WTC11 (cell line): Measurements from ENCODE around the gene GALNT6. TPM values are rescaled to one million over a fixed set of nuclear protein-coding genes. Genes with fewer than 3 reads are reported as not detected.
A peak's percentile ranks its signal among the peaks of the same experiment; 100 is the strongest.

Experiments used
- ATAC-seq: fragments of 200-7000 bp; cut with Tn5 transposase; 2 replicates; pipeline ENCODE4 v1.10.0; 2021; ENCODE audit warnings: mild to moderate bottlenecking, moderate library complexity
- CTCF ChIA-PET: fragments of 300-600 bp; sonication (Branson Sonifier 250); formaldehyde crosslinking; loops from one replicate; lab custom pipeline; 2021; ENCODE audit warnings: antibody characterized with exemption; lab: Charles Lee
- POLR2A ChIA-PET: fragments of 350-600 bp; sonication (Branson Sonifier 250); formaldehyde crosslinking; loops from one replicate; lab custom pipeline; 2021; ENCODE audit warnings: antibody characterized with exemption; lab: Charles Lee
- DNase-seq: peaks from one replicate; pipeline ENCODE4 v3.0.0; 2021; ENCODE audit warnings: low spot score
- H3K27ac Mint-ChIP-seq: 2 replicates; pipeline ENCODE4 v1.8.0; 2021; ENCODE audit warnings: mixed read lengths
- H3K27me3 Mint-ChIP-seq: 2 replicates; pipeline ENCODE4 v1.8.0; 2021; ENCODE audit warnings: low read depth, mild to moderate bottlenecking, moderate library complexity, mixed read lengths
- H3K36me3 Mint-ChIP-seq: 2 replicates; pipeline ENCODE4 v1.8.0; 2021; ENCODE audit warnings: mixed read lengths
- H3K4me1 Mint-ChIP-seq: 2 replicates; pipeline ENCODE4 v1.8.0; 2022; ENCODE audit warnings: mixed read lengths
- H3K4me3 Mint-ChIP-seq: 2 replicates; pipeline ENCODE4 v1.8.0; 2021; ENCODE audit warnings: mild to moderate bottlenecking, moderate library complexity, mixed read lengths
- H3K9me3 Mint-ChIP-seq: 2 replicates; pipeline ENCODE4 v1.8.0; 2021; ENCODE audit warnings: mixed read lengths
- ATF2 ChIP-seq: sonication (generic); formaldehyde crosslinking; IDR thresholded peaks from 2 replicates; pipeline ENCODE4 v1.8.1; 2022; ENCODE audit warnings: low read depth, missing genetic modification reagents, borderline replicate concordance
- CREB1 ChIP-seq: sonication (generic); formaldehyde crosslinking; IDR thresholded peaks from 2 replicates; pipeline ENCODE4 v1.8.0; 2023; ENCODE audit warnings: mild to moderate bottlenecking, missing genetic modification reagents
- E2F1 ChIP-seq: sonication (generic); formaldehyde crosslinking; IDR thresholded peaks from 2 replicates; pipeline ENCODE4 v1.8.0; 2022; ENCODE audit warnings: mild to moderate bottlenecking, missing genetic modification reagents
- FOXJ3 ChIP-seq: sonication (generic); formaldehyde crosslinking; IDR thresholded peaks from 2 replicates; pipeline ENCODE4 v1.9.0; 2021; ENCODE audit warnings: missing genetic modification reagents, mild to moderate bottlenecking, borderline replicate concordance
- FOXP4 ChIP-seq: sonication (generic); formaldehyde crosslinking; IDR thresholded peaks from 2 replicates; pipeline ENCODE4 v1.8.0; 2022; ENCODE audit warnings: mild to moderate bottlenecking, missing genetic modification reagents
- GTF2I ChIP-seq: fragments of 250-450 bp; sonication (Bioruptor Pico); conservative IDR thresholded peaks from 2 replicates; pipeline ENCODE4 v1.4.0; 2021; ENCODE audit warnings: mild to moderate bottlenecking
- MLX ChIP-seq: sonication (generic); formaldehyde crosslinking; IDR thresholded peaks from 2 replicates; pipeline ENCODE4 v1.8.1; 2023; ENCODE audit warnings: mild to moderate bottlenecking, missing genetic modification reagents, moderate library complexity
- MXD4 ChIP-seq: fragments of 250-450 bp; sonication (Bioruptor Pico); IDR thresholded peaks from 2 replicates; pipeline ENCODE4 v1.8.0; 2021; ENCODE audit warnings: mild to moderate bottlenecking, moderate library complexity, borderline replicate concordance
- NFE2L1 ChIP-seq: sonication (generic); formaldehyde crosslinking; IDR thresholded peaks from 2 replicates; pipeline ENCODE4 v1.8.1; 2023; ENCODE audit warnings: missing genetic modification reagents
- PREB ChIP-seq: sonication (generic); formaldehyde crosslinking; IDR thresholded peaks from 2 replicates; pipeline ENCODE4 v1.8.1; 2022; ENCODE audit warnings: mild to moderate bottlenecking, missing genetic modification reagents, moderate library complexity, borderline replicate concordance
- SP1 ChIP-seq: sonication (generic); formaldehyde crosslinking; conservative IDR thresholded peaks from 2 replicates; pipeline ENCODE4 v1.8.1; 2022; ENCODE audit warnings: missing genetic modification reagents
- USF1 ChIP-seq: sonication (generic); formaldehyde crosslinking; IDR thresholded peaks from 2 replicates; pipeline ENCODE4 v1.8.0; 2022; ENCODE audit warnings: mild to moderate bottlenecking, missing genetic modification reagents
- ZNF416 ChIP-seq: fragments of 250-450 bp; sonication (Bioruptor Pico); IDR thresholded peaks from 2 replicates; pipeline ENCODE4 v1.9.0; 2021; ENCODE audit warnings: mild to moderate bottlenecking, inconsistent platforms
- ZSCAN18 ChIP-seq: fragments of 250-450 bp; sonication (Bioruptor Pico); IDR thresholded peaks from 2 replicates; pipeline ENCODE4 v2.1.2; 2022; ENCODE audit warnings: mild to moderate bottlenecking, moderate library complexity
- total RNA-seq: library from RNA; stranded (reverse); gene quantifications from 3 replicates; pipeline ENCODE4 v1.2.3, GENCODE V29; 2021
- TF ChIP-seq, protein P1 (sequence below): sonication (generic); formaldehyde crosslinking; IDR thresholded peaks from 2 replicates; pipeline ENCODE4 v1.8.1; 2022; ENCODE audit warnings: low read depth, mild to moderate bottlenecking, moderate library complexity, missing genetic modification reagents, borderline replicate concordance
- TF ChIP-seq, protein P2 (sequence below): sonication (generic); formaldehyde crosslinking; IDR thresholded peaks from 2 replicates; pipeline ENCODE4 v1.8.1; 2023; ENCODE audit warnings: mild to moderate bottlenecking, moderate library complexity, missing genetic modification reagents

GALNT6 gene
- total RNA-seq, 1 experiment from 2014 or later, result 18.3 TPM

- no peak for TF ChIP-seq ZSCAN18 (CRISPR knock-in tag)
- TF ChIP-seq, protein P1, sequence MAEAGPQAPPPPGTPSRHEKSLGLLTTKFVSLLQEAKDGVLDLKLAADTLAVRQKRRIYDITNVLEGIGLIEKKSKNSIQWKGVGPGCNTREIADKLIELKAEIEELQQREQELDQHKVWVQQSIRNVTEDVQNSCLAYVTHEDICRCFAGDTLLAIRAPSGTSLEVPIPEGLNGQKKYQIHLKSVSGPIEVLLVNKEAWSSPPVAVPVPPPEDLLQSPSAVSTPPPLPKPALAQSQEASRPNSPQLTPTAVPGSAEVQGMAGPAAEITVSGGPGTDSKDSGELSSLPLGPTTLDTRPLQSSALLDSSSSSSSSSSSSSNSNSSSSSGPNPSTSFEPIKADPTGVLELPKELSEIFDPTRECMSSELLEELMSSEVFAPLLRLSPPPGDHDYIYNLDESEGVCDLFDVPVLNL, result no peak
- TF ChIP-seq ZNF416, result no peak
Measured at GRCh38 chr12:51369581-51369980, 21.6 kb downstream of the GALNT6 start (continued).

DNA sequence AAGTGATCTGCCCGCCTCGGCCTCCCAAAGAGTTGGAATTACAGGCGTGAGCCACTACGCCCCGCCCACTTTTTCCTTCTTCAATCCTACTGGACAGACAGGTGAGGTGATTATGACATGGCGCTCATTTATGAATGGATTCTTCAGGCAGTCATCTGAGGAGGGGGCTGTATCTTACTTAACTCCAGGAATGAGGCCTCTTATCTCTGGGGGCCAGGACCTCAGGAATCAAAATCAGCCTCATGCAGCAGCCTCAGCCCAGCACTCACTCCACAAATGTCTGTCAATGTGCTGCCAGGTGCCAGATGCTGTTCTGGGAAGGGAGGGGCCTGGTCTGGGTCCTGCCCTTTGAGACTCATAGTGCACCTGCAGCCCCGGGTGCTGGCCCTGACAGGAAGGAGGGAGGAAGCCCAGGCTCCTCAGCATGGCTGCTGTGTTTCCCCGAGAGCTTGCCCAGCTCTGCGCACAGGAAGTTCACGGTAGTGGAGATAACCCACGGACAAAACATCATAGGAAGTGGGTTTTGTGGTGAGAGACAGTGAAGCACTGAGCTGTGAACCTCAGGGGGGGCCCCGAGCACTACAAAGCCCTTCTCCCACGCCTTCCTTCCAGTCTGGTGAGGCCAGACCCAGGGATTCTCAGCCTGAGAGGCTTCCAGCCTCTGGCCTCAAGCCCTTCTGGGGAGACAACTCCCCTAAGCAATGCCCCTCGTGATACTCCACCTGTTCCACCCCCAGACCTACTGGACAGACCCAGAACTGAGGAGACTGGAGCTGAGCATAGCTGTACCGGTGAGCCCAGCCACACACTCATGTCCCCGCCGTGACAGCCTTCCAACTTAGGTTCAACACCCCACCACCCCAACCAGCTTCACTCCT is 22.3 kb downstream of the GALNT6 start:
- DNase-seq (peak; percentile 35), ATAC-seq (peak; percentile 51)
- Mint-ChIP-seq H3K27me3 (no peaks in the 10 kb centered on the region), H3K36me3 (peaks cover 15% of the 10 kb centered on the region), H3K27ac (peak overlapping the region; percentile 30; the same call in 1 of the 2 replicates), H3K4me1 (peaks cover 28% of the 10 kb centered on the region), H3K4me3 (no peak overlapping the region), H3K9me3 (no peaks in the 10 kb centered on the region)
- ChIA-PET CTCF (no interaction called here), POLR2A (no interaction called here)
- TF ChIP-seq SP1 (CRISPR knock-in tag), result peak; percentile 27; the same call in 1 of the 2 replicates
- TF ChIP-seq MXD4 (CRISPR knock-in tag), result no peak

- POLR2A ChIA-PET, result interaction anchor here (1.5 kb wide), 1 partner anchor 26 kb away, joined by 3 read pairs; the partner anchor contains the start of gene GALNT6
- CTCF ChIA-PET, result no interaction called here
- H3K27me3 Mint-ChIP-seq, result no peaks in the 10 kb centered on the region
Measured at GRCh38 chr12:51365276-51365675, 25.9 kb downstream of the GALNT6 start.

More at GRCh38 chr12:51365276-51365675, 25.9 kb downstream of the GALNT6 start:
- no peak for ATAC-seq
- Mint-ChIP-seq H3K4me3 (no peak overlapping the region), H3K27ac (no peak overlapping the region), H3K4me1 (peaks cover 15% of the 10 kb centered on the region), H3K36me3 (peaks cover 7% of the 10 kb centered on the region), H3K9me3 (no peaks in the 10 kb centered on the region)
- DNase-seq, result no peak
- TF ChIP-seq CREB1 (CRISPR knock-in tag), result no peak
- TF ChIP-seq PREB (CRISPR knock-in tag), result no peak
- no peak for TF ChIP-seq FOXP4 (CRISPR knock-in tag)
- no peak for TF ChIP-seq MLX (CRISPR knock-in tag)
- no peak for TF ChIP-seq USF1 (CRISPR knock-in tag)
- TF ChIP-seq FOXJ3 (CRISPR knock-in tag), result no peak
- TF ChIP-seq GTF2I (CRISPR knock-in tag), result no peak
- TF ChIP-seq NFE2L1 (CRISPR knock-in tag), result no peak
- TF ChIP-seq E2F1 (CRISPR knock-in tag), result no peak
- no peak for TF ChIP-seq ATF2 (CRISPR knock-in tag)
- TF ChIP-seq, protein P2, sequence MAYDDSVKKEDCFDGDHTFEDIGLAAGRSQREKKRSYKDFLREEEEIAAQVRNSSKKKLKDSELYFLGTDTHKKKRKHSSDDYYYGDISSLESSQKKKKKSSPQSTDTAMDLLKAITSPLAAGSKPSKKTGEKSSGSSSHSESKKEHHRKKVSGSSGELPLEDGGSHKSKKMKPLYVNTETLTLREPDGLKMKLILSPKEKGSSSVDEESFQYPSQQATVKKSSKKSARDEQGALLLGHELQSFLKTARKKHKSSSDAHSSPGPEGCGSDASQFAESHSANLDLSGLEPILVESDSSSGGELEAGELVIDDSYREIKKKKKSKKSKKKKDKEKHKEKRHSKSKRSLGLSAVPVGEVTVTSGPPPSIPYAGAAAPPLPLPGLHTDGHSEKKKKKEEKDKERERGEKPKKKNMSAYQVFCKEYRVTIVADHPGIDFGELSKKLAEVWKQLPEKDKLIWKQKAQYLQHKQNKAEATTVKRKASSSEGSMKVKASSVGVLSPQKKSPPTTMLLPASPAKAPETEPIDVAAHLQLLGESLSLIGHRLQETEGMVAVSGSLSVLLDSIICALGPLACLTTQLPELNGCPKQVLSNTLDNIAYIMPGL (CRISPR knock-in tag), result no peak
